OCI-LY1 (cell line): ENCODE measurements around the gene XRCC4.

Experiments
- H2AFZ ChIP-seq: fragments of 200-600 bp; sonication (generic), shearing (Covaris generic); 2 replicates; pipeline ENCODE4 v1.6.0; 2014; ENCODE audit warnings: antibody characterized with exemption, mild to moderate bottlenecking, low read length
- H3F3A ChIP-seq: fragments of 200-600 bp; sonication (generic), shearing (Covaris generic); 2 replicates; pipeline ENCODE4 v1.6.0; 2014; ENCODE audit warnings: mild to moderate bottlenecking, antibody characterized with exemption, low read length, moderate library complexity; ENCODE audit not compliant: insufficient read depth
- H3K27ac ChIP-seq: fragments of 200-600 bp; sonication (generic); 2 replicates; pipeline ENCODE4 v1.5.1; 2014; ENCODE audit warnings: low read length, mixed run types, mild to moderate bottlenecking, low read depth; ENCODE audit not compliant: poor library complexity, severe bottlenecking
- H3K27me3 ChIP-seq: fragments of 200-600 bp; sonication (generic); 2 replicates; pipeline ENCODE4 v1.6.0; 2014; ENCODE audit warnings: antibody characterized with exemption, mild to moderate bottlenecking, low read length, moderate library complexity; ENCODE audit not compliant: insufficient read depth
- H3K36me3 ChIP-seq: fragments of 200-600 bp; sonication (generic); 2 replicates; pipeline ENCODE4 v1.6.1; 2014; ENCODE audit warnings: mild to moderate bottlenecking, antibody characterized with exemption, low read length, moderate library complexity, mixed read lengths; ENCODE audit not compliant: insufficient read depth
- H3K4me1 ChIP-seq: fragments of 200-600 bp; sonication (generic); 2 replicates; pipeline ENCODE4 v1.5.1; 2014; ENCODE audit warnings: mild to moderate bottlenecking, low read length, moderate library complexity; ENCODE audit not compliant: insufficient read depth, severe bottlenecking
- H3K4me2 ChIP-seq: fragments of 200-600 bp; sonication (generic), shearing (Covaris generic); 2 replicates; pipeline ENCODE4 v1.6.1; 2014; ENCODE audit warnings: low read length
- H3K4me3 ChIP-seq: fragments of 200-600 bp; sonication (generic); 2 replicates; pipeline ENCODE4 v1.5.1; 2014; ENCODE audit warnings: low read length, low read depth, mild to moderate bottlenecking, mixed read lengths; ENCODE audit not compliant: poor library complexity, severe bottlenecking
- H3K79me2 ChIP-seq: fragments of 200-600 bp; shearing (Covaris generic); 2 replicates; pipeline ENCODE4 v1.6.1; 2016; ENCODE audit warnings: mixed run types, low read length, mixed read lengths; ENCODE audit not compliant: insufficient read depth
- H3K9ac ChIP-seq: fragments of 200-600 bp; sonication (generic), shearing (Covaris generic); 2 replicates; pipeline ENCODE4 v1.6.1; 2014; ENCODE audit warnings: mild to moderate bottlenecking, low read length, mixed read lengths
- H3K9me2 ChIP-seq: fragments of 200-600 bp; sonication (generic), shearing (Covaris generic); 2 replicates; pipeline ENCODE4 v1.6.1; 2014; ENCODE audit warnings: low read depth, mild to moderate bottlenecking, low read length, mixed read lengths
- H3K9me3 ChIP-seq: fragments of 200-600 bp; shearing (Covaris generic); 2 replicates; pipeline ENCODE4 v1.6.1; 2014; ENCODE audit warnings: low read length, mixed read lengths
- H4K20me1 ChIP-seq: fragments of 200-600 bp; sonication (generic), shearing (Covaris generic); 2 replicates; pipeline ENCODE4 v1.6.0; 2016; ENCODE audit warnings: mild to moderate bottlenecking, low read length; ENCODE audit not compliant: insufficient read depth
- CTCF ChIP-seq: fragments of 200-600 bp; sonication (generic), shearing (Covaris generic); IDR thresholded peaks from 2 replicates; pipeline ENCODE4 v1.5.1; 2017; ENCODE audit warnings: mild to moderate bottlenecking, antibody characterized with exemption, low read length, moderate library complexity, mixed read lengths
- EZH2 ChIP-seq: fragments of 200-600 bp; sonication (generic), shearing (Covaris generic); IDR thresholded peaks from 2 replicates; pipeline ENCODE4 v1.8.0; 2017; ENCODE audit warnings: borderline replicate concordance, mixed run types, mild to moderate bottlenecking, antibody characterized with exemption, low read length, moderate library complexity, mixed read lengths

The XRCC4 gene

GRCh38 chr5:83400241-83400640 lies 322.9 kb downstream of the XRCC4 start:
- Histone ChIP-seq H3K9me2 (no peaks in the 10 kb centered on the region), H3K36me3 (no peaks in the 10 kb centered on the region), H3K9me3 (no peaks in the 10 kb centered on the region), H4K20me1 (no peaks in the 10 kb centered on the region), H3K4me1 (no peaks in the 10 kb centered on the region), H3K4me3 (no peak overlapping the region), H3K4me2 (no peak overlapping the region), H3K27ac (no peak overlapping the region), H3K9ac (no peak overlapping the region), H3K27me3 (no peaks in the 10 kb centered on the region), H2AFZ (no peak overlapping the region), H3F3A (no peaks in the 10 kb centered on the region), H3K79me2 (no peaks in the 10 kb centered on the region)
- TF ChIP-seq CTCF (no peak), EZH2 (no peak)

- no peak overlapping the region for H2AFZ ChIP-seq
Measured at GRCh38 chr5:83400701-83401100, 323.4 kb downstream of the XRCC4 start.

GRCh38 chr5:83401122-83401731 lies 323.9 kb downstream of the XRCC4 start:
- Histone ChIP-seq H3K27ac (no peak overlapping the region), H3K4me1 (no peaks in the 10 kb centered on the region), H3K9ac (no peak overlapping the region), H2AFZ (no peak overlapping the region), H3K9me3 (no peaks in the 10 kb centered on the region), H4K20me1 (no peaks in the 10 kb centered on the region), H3K27me3 (no peaks in the 10 kb centered on the region), H3K79me2 (no peaks in the 10 kb centered on the region), H3K4me3 (no peak overlapping the region), H3K36me3 (no peaks in the 10 kb centered on the region), H3F3A (no peaks in the 10 kb centered on the region), H3K9me2 (no peaks in the 10 kb centered on the region), H3K4me2 (no peak overlapping the region)
- TF ChIP-seq EZH2 = no peak
- no peak for TF ChIP-seq CTCF

More at GRCh38 chr5:83400701-83401100, 323.4 kb downstream of the XRCC4 start:
- H3K36me3 ChIP-seq = no peaks in the 10 kb centered on the region
- H3F3A ChIP-seq = no peaks in the 10 kb centered on the region
- TF ChIP-seq CTCF (no peak), EZH2 (no peak)
- H3K4me2 ChIP-seq = no peak overlapping the region
- H3K4me3 ChIP-seq = no peak overlapping the region
- H3K9me3 ChIP-seq = no peaks in the 10 kb centered on the region
- no peak overlapping the region for H3K9ac ChIP-seq
- no peaks in the 10 kb centered on the region for H3K9me2 ChIP-seq
- H3K27me3 ChIP-seq = no peaks in the 10 kb centered on the region
- H3K4me1 ChIP-seq = no peaks in the 10 kb centered on the region
- no peak overlapping the region for H3K27ac ChIP-seq
- H4K20me1 ChIP-seq = no peaks in the 10 kb centered on the region
- H3K79me2 ChIP-seq = no peaks in the 10 kb centered on the region
